ENCODE data around the gene INIP. TPM values are rescaled to one million over a fixed set of nuclear protein-coding genes. Genes with fewer than 3 reads are reported as not detected.

INIP gene
- total RNA-seq, 2 donors from 2014 or later = 16.1 to 19.3 TPM

DNA sequence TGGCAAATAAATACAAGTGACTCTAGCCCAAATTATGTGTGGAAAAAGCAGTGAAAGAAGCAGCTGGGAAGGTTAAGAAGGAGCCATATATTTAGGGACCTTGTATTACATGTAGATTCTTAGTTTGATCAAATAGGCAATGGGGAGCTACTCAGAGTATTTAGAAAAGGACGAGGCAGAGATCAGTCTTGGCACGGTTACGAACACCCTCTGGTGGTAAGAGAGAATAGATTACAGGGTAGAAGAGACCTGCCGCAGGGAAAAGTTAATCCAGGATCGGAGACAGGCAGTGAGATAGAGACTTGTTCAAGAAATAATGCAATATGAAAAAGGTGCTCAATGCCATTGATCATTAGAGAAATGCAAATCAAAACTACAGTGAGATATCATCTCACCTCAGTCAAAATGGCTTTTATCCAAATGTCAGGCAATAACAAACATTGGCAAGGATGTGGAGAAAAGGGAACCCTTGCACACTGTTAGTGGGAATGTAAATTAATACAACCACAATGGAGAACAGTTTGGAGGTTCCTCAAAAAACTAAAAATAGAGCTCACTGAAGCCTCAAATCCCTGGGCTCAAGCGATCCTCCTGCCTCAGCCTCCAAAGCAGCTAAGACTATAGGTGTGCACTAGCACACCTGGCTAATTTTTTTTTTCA lies 12.0 kb downstream of the INIP start:
- 67 to 85% methylated on average over 5 to 6 of the region's 6 CpGs for WGBS, 2 experiments (ENCODE audit: insufficient coverage in 1 of 2, insufficient read length in 1 of 2)
- Mint-ChIP-seq H3K27me3 (ENCODE audit: insufficient read depth) (no peaks in the 10 kb centered on the region), H3K36me3 (ENCODE audit: low read depth) (peaks cover 17% of the 10 kb centered on the region), H3K4me3 (no peak overlapping the region), H3K4me1 (no peaks in the 10 kb centered on the region), H3K9me3 (no peaks in the 10 kb centered on the region), H3K27ac (no peak overlapping the region)
- no peak overlapping the region for H3K27ac ChIP-seq (ENCODE audit: low read depth, low read length)
- TF ChIP-seq, protein P1, sequence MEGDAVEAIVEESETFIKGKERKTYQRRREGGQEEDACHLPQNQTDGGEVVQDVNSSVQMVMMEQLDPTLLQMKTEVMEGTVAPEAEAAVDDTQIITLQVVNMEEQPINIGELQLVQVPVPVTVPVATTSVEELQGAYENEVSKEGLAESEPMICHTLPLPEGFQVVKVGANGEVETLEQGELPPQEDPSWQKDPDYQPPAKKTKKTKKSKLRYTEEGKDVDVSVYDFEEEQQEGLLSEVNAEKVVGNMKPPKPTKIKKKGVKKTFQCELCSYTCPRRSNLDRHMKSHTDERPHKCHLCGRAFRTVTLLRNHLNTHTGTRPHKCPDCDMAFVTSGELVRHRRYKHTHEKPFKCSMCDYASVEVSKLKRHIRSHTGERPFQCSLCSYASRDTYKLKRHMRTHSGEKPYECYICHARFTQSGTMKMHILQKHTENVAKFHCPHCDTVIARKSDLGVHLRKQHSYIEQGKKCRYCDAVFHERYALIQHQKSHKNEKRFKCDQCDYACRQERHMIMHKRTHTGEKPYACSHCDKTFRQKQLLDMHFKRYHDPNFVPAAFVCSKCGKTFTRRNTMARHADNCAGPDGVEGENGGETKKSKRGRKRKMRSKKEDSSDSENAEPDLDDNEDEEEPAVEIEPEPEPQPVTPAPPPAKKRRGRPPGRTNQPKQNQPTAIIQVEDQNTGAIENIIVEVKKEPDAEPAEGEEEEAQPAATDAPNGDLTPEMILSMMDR (conservative IDR thresholded peaks at IDR 0.05) = peak; percentile 84
- no peak overlapping the region for H3K9ac ChIP-seq (ENCODE audit: extremely low read depth, low read length, poor library complexity, severe bottlenecking)
- DNase-seq = peak; percentile 68
- no peaks in the 10 kb centered on the region for H3K27me3 ChIP-seq (ENCODE audit: control insufficient read depth, insufficient read depth, low read length, poor library complexity, severe bottlenecking)
- H3K9me3 ChIP-seq (ENCODE audit: control insufficient read depth, low read length) = no peaks in the 10 kb centered on the region
- no peaks in the 10 kb centered on the region for H3K4me1 ChIP-seq (ENCODE audit: control insufficient read depth, insufficient read depth, low read length)
- H3K4me3 ChIP-seq (ENCODE audit: low read length) = no peak overlapping the region
- H3K36me3 ChIP-seq (ENCODE audit: control insufficient read depth, insufficient read depth, low read length) = peaks cover 5% of the 10 kb centered on the region

DNA sequence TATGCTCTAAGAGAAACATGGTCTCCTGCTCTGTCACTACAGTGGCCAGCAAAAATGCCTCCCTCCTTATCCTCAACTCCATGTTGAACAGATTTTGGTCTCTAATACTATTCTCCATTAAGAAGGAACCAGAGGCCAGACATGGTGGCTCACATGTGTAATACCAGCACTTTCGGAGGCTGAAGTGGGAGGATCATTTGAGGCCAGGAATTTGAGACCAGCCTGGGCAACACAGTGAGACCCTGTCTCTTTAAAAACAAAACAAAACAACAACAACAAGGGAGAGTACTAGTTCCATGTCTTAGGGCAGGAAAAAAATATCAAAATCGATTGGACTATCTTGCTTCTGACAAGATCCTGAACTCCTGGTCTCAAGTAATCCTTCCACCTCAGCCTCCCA lies 14.6 kb downstream of the INIP start:
- H3K27me3 ChIP-seq (ENCODE audit: control insufficient read depth, insufficient read depth, low read length, poor library complexity, severe bottlenecking) = no peaks in the 10 kb centered on the region
- H3K27ac ChIP-seq (ENCODE audit: low read depth, low read length) = no peak overlapping the region
- no peaks in the 10 kb centered on the region for H3K27me3 Mint-ChIP-seq (ENCODE audit: insufficient read depth)
- no peak overlapping the region for H3K9ac ChIP-seq (ENCODE audit: extremely low read depth, low read length, poor library complexity, severe bottlenecking)
- TF ChIP-seq, protein P1 (conservative IDR thresholded peaks at IDR 0.05) = no peak
- no peak overlapping the region for H3K27ac Mint-ChIP-seq
- H3K9me3 Mint-ChIP-seq = no peaks in the 10 kb centered on the region
- H3K4me1 ChIP-seq (ENCODE audit: control insufficient read depth, insufficient read depth, low read length) = no peaks in the 10 kb centered on the region
- H3K36me3 ChIP-seq (ENCODE audit: control insufficient read depth, insufficient read depth, low read length) = peaks cover 19% of the 10 kb centered on the region
- H3K4me1 Mint-ChIP-seq = no peaks in the 10 kb centered on the region
- H3K36me3 Mint-ChIP-seq (ENCODE audit: low read depth) = peaks cover 24% of the 10 kb centered on the region
- H3K4me3 ChIP-seq (ENCODE audit: low read length) = no peak overlapping the region
- WGBS, 2 experiments (ENCODE audit: insufficient coverage in 1 of 2, insufficient read length in 1 of 2) = 80 to 94% methylated on average over 1 to 2 of the region's 2 CpGs
- no peak overlapping the region for H3K4me3 Mint-ChIP-seq
- H3K9me3 ChIP-seq (ENCODE audit: control insufficient read depth, low read length) = no peaks in the 10 kb centered on the region
- no peak for DNase-seq

DNA sequence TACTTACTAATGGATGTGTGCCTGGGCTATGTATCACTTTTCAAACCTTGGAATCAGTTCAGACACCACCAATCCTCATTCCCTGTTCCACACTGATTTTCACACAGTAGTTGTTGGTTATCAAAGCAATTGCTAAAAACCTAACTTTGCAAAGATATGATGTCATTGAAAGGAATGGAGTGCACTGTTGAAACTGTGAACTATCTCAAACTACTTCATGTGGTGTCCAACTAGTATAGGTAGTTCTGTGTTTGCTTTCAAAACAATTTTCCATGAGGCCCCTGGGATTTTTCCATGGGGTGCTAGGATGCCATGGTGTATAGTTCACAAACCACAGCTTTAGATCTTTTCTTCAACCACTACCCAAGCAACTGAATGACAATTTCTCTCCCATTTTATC lies 17.8 kb downstream of the INIP start:
- H3K27ac ChIP-seq (ENCODE audit: low read depth, low read length) = no peak overlapping the region
- H3K27me3 ChIP-seq (ENCODE audit: control insufficient read depth, insufficient read depth, low read length, poor library complexity, severe bottlenecking) = no peaks in the 10 kb centered on the region
- no peak for DNase-seq
- Mint-ChIP-seq H3K27me3 (ENCODE audit: insufficient read depth) (no peaks in the 10 kb centered on the region), H3K27ac (no peak overlapping the region), H3K9me3 (no peaks in the 10 kb centered on the region), H3K36me3 (ENCODE audit: low read depth) (peaks cover 40% of the 10 kb centered on the region), H3K4me3 (no peak overlapping the region), H3K4me1 (peaks cover 2% of the 10 kb centered on the region)
- no peaks in the 10 kb centered on the region for H3K9me3 ChIP-seq (ENCODE audit: control insufficient read depth, low read length)
- TF ChIP-seq, protein P1 (conservative IDR thresholded peaks at IDR 0.05) = no peak
- H3K9ac ChIP-seq (ENCODE audit: extremely low read depth, low read length, poor library complexity, severe bottlenecking) = no peak overlapping the region
- no peak overlapping the region for H3K4me3 ChIP-seq (ENCODE audit: low read length)
- peaks cover 34% of the 10 kb centered on the region for H3K36me3 ChIP-seq (ENCODE audit: control insufficient read depth, insufficient read depth, low read length)
- peaks cover 3% of the 10 kb centered on the region for H3K4me1 ChIP-seq (ENCODE audit: control insufficient read depth, insufficient read depth, low read length)
